GM12878 (cell line): ENCODE measurements around the gene AKAP9. TPM values are rescaled to one million over a fixed set of nuclear protein-coding genes. Genes with fewer than 3 reads are reported as not detected.
A peak's percentile ranks its signal among the peaks of the same experiment; 100 is the strongest.

Source experiments
- ATAC-seq: fragments of 200-7000 bp; cut with Tn5 transposase; 3 replicates; pipeline ENCODE4 v1.9.1; 2020; ENCODE audit warnings: mild to moderate bottlenecking, moderate library complexity
- BruUV-seq: library from RNA; stranded (reverse); fragments of 400-500 nt; replicated peaks from 2 replicates; lab custom pipeline; 2021; lab: Mats Ljungman, UMichigan
- CTCF ChIA-PET: fragments of 300-600 bp; sonication (Branson Sonifier 250); formaldehyde crosslinking; extraction: SDS; loops from one replicate; lab custom pipeline; 2021; ENCODE audit warnings: inconsistent platforms; lab: Yijun Ruan, JAX
- POLR2A ChIA-PET: fragments of 350-600 bp; formaldehyde crosslinking; extraction: SDS; loops from one replicate; lab custom pipeline; 2021; ENCODE audit warnings: inconsistent platforms; lab: Charles Lee
- RAD21 ChIA-PET: fragments of 300-600 bp; sonication (Branson Sonifier 250); formaldehyde crosslinking; loops from one replicate; lab custom pipeline; 2023; ENCODE audit warnings: antibody characterized with exemption; ENCODE audit not compliant: unreplicated experiment; lab: Charles Lee
- SMC1A ChIA-PET: fragments of 300-600 bp; sonication (Branson Sonifier 250); formaldehyde crosslinking; loops from one replicate; lab custom pipeline; 2023; ENCODE audit not compliant: unreplicated experiment, uncharacterized antibody; lab: Charles Lee
- DNase-seq: peaks from one replicate; pipeline ENCODE4 v3.0.0-alpha.2; 2011; ENCODE audit warnings: low read depth, low spot score
- FAIRE-seq: peaks from 3 replicates; lab custom pipeline; 2011; peaks lifted over from hg19 to GRCh38; lab: Jason Lieb, UNC
- H2AFZ ChIP-seq: 2 replicates; pipeline ENCODE4 v1.6.0; 2011; ENCODE audit warnings: low read depth, low read length, control low read depth; ENCODE audit not compliant: control insufficient read depth
- H3K27ac ChIP-seq: 2 replicates; pipeline ENCODE4 v1.5.1; 2011; ENCODE audit warnings: control low read depth; ENCODE audit not compliant: control insufficient read depth, insufficient read depth
- H3K27me3 ChIP-seq, 2 experiments: replicated peaks in 1 of 2; 2 replicates each; pipeline versions ENCODE4 v1.6.0 to v1.6.1; 2011; ENCODE audit warnings: low read length in 1 of 2; ENCODE audit not compliant: control insufficient read depth in 2 of 2, insufficient read depth in 2 of 2
- H3K36me3 ChIP-seq, 2 experiments: 2 replicates each; pipeline ENCODE4 v1.5.1; 2011; ENCODE audit warnings: low read length in 1 of 2; ENCODE audit not compliant: control insufficient read depth in 2 of 2, insufficient read depth in 2 of 2
- H3K4me1 ChIP-seq: 2 replicates; pipeline ENCODE4 v1.6.1; 2011; ENCODE audit warnings: mild to moderate bottlenecking, low read length, moderate library complexity, mixed read lengths; ENCODE audit not compliant: control insufficient read depth, insufficient read depth
- H3K4me2 ChIP-seq: 2 replicates; pipeline ENCODE4 v1.6.0; 2011; ENCODE audit warnings: control low read depth; ENCODE audit not compliant: control insufficient read depth, insufficient read depth
- H3K4me3 ChIP-seq: fragments of 200-600 bp; sonication (generic); 2 replicates; pipeline ENCODE4 v1.5.1; 2016
- H3K79me2 ChIP-seq: 2 replicates; pipeline ENCODE4 v1.6.0; 2011; ENCODE audit warnings: low read length; ENCODE audit not compliant: control insufficient read depth, insufficient read depth
- H3K9ac ChIP-seq: 2 replicates; pipeline ENCODE4 v1.8.0; 2011; ENCODE audit warnings: low read length, control low read depth, mixed read lengths; ENCODE audit not compliant: control insufficient read depth, insufficient read depth
- H3K9me3 ChIP-seq: replicated peaks from 3 replicates; pipeline ENCODE4 v1.5.1; 2011; ENCODE audit warnings: mild to moderate bottlenecking, low read length; ENCODE audit not compliant: control insufficient read depth, insufficient read depth
- H4K20me1 ChIP-seq: 2 replicates; pipeline ENCODE4 v1.6.0; 2011; ENCODE audit not compliant: control insufficient read depth, insufficient read depth
- ETV6 ChIP-seq, 2 experiments: fragments of 450-650 bp in 1 of 2; IDR thresholded peaks in 1 of 2; conservative IDR thresholded peaks in 1 of 2; 2 replicates each; pipeline ENCODE4 v1.6.1; 2014; ENCODE audit warnings: antibody characterized with exemption in 1 of 2, borderline replicate concordance in 1 of 2, low read depth in 1 of 2, mild to moderate bottlenecking in 1 of 2, moderate library complexity in 1 of 2
- FOXK2 ChIP-seq: fragments of 450-650 bp; IDR thresholded peaks from 2 replicates; pipeline ENCODE4 v1.6.1; 2017; ENCODE audit warnings: mild to moderate bottlenecking, moderate library complexity
- IRF4 ChIP-seq: IDR thresholded peaks from 2 replicates; pipeline ENCODE4 v1.6.1; 2011; ENCODE audit warnings: low read depth, low read length
- JUNB ChIP-seq: IDR thresholded peaks from 2 replicates; pipeline ENCODE4 v1.6.1; 2016; ENCODE audit warnings: antibody characterized with exemption, mild to moderate bottlenecking
- LARP7 ChIP-seq: fragments of 450-650 bp; IDR thresholded peaks from 2 replicates; pipeline ENCODE4 v1.6.1; 2017; ENCODE audit warnings: mild to moderate bottlenecking
- MEF2A ChIP-seq: IDR thresholded peaks from 2 replicates; pipeline ENCODE4 v1.6.1; 2011; ENCODE audit warnings: low read depth, mild to moderate bottlenecking, low read length, moderate library complexity; ENCODE audit not compliant: insufficient read depth
- TCF7 ChIP-seq: IDR thresholded peaks from 2 replicates; pipeline ENCODE4 v1.6.1; 2014; ENCODE audit warnings: antibody characterized with exemption, borderline replicate concordance
- YBX1 ChIP-seq: fragments of 450-650 bp; IDR thresholded peaks from 2 replicates; pipeline ENCODE4 v1.6.1; 2016; ENCODE audit warnings: antibody characterized with exemption
- ZSCAN29 ChIP-seq: fragments of 450-650 bp; IDR thresholded peaks from 2 replicates; pipeline ENCODE4 v1.6.1; 2017; ENCODE audit warnings: mild to moderate bottlenecking, moderate library complexity
- ZZZ3 ChIP-seq: IDR thresholded peaks from 2 replicates; pipeline ENCODE4 v1.6.1; 2011; ENCODE audit warnings: low read depth; ENCODE audit not compliant: control insufficient read depth, insufficient read length
- WGBS: methylation state at CpG from one replicate; pipeline ENCODE4 v1.1.6; 2016; ENCODE audit warnings: low lambda C conversion rate; ENCODE audit not compliant: insufficient replicate concordance, insufficient coverage; ENCODE audit errors: missing lambda C conversion rate; 5-methylcytosine and 5-hydroxymethylcytosine counted together
- in situ Hi-C: fragments of 300-500 bp; cut with MboI; formaldehyde crosslinking; loops from 9 replicates; pipeline ENCODE4 v1.14.3; 2018; ENCODE audit warnings: mixed read lengths
- intact Hi-C: fragments of 100-400 bp; cut with micrococcal nuclease; formaldehyde crosslinking; loops from one replicate; pipeline ENCODE4 v1.14.2; 2022; ENCODE audit not compliant: unreplicated experiment
- polyA plus RNA-seq, 11 experiments: library from polyadenylated mRNA; depleted of rRNA in 4 of 11; unstranded in 6 of 11; stranded (reverse) in 5 of 11; fragments of >200 nt; fragmentation: Nextera tagmentation in 4 of 11; fragmentation: Illumina TruSeq in 1 of 11; extraction: Ambion mirVana in 4 of 11; extraction: Trizol in 1 of 11; gene quantifications; 1 replicate in 1 of 11; 2 replicates in 10 of 11; pipeline versions ENCODE4 v1.2.1 to v1.2.3, GENCODE V29; 2011 to 2016; ENCODE audit warnings: inconsistent platforms in 2 of 11, missing spikeins in 2 of 11, low read depth in 1 of 11
- total RNA-seq, 4 experiments: library from RNA; depleted of rRNA in 3 of 4; stranded (reverse); fragments of >200 nt in 3 of 4; fragmentation: Illumina TruSeq in 1 of 4; extraction: Trizol in 1 of 4; gene quantifications; 2 replicates each; pipeline versions ENCODE4 v1.2.1 to v1.2.3, GENCODE V29; 2013 to 2021
- TF ChIP-seq, protein P1 (sequence below): fragments of 150-350 bp; IDR thresholded peaks from 2 replicates; pipeline ENCODE4 v1.6.1; 2014; ENCODE audit warnings: mild to moderate bottlenecking, low read depth, low read length
- TF ChIP-seq, protein P2 (sequence below): fragments of 150-350 bp; IDR thresholded peaks from 2 replicates; pipeline ENCODE4 v1.6.1; 2016; ENCODE audit warnings: low read depth, low read length

AKAP9 gene
- total and polyA plus RNA-seq, 10 of the 15 experiments (the other 5 are each of a cell fraction or from before 2014, with no cell fraction given), result 21.1 to 62.8 (median 31.6) TPM

DNA sequence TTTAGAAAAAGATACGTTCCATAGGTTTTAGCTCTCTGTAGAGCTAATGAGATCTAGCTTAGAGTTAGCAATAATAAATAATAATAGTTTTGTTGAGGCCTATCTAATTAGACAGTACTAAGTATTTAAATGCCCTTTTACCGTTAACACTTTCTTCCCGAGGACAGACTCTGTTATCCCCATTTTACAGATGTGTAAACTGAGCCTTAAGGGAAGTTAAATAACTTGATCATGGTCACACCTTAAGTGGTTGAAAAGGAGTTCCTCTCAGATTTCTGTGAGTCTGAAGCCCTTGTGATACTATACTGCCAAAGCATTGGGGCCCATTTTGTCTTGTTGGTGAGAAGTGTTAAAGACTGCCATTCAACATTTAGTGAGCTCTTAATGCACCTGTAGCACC, 132.0 kb downstream of the AKAP9 start (continued):
- TF ChIP-seq MEF2A, result no peak
- TF ChIP-seq, protein P1, sequence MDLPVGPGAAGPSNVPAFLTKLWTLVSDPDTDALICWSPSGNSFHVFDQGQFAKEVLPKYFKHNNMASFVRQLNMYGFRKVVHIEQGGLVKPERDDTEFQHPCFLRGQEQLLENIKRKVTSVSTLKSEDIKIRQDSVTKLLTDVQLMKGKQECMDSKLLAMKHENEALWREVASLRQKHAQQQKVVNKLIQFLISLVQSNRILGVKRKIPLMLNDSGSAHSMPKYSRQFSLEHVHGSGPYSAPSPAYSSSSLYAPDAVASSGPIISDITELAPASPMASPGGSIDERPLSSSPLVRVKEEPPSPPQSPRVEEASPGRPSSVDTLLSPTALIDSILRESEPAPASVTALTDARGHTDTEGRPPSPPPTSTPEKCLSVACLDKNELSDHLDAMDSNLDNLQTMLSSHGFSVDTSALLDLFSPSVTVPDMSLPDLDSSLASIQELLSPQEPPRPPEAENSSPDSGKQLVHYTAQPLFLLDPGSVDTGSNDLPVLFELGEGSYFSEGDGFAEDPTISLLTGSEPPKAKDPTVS, result no peak
- TF ChIP-seq ETV6 (conservative IDR thresholded peaks at IDR 0.05 in 1 of 2, IDR thresholded peaks at IDR 0.05 in 1 of 2; ENCODE audit: borderline replicate concordance in 1 of 2, low read depth in 1 of 2), result no peak
- no peak for TF ChIP-seq LARP7
- no peak for TF ChIP-seq ZSCAN29
- TF ChIP-seq, all 136 proteins: peak for 0

DNA sequence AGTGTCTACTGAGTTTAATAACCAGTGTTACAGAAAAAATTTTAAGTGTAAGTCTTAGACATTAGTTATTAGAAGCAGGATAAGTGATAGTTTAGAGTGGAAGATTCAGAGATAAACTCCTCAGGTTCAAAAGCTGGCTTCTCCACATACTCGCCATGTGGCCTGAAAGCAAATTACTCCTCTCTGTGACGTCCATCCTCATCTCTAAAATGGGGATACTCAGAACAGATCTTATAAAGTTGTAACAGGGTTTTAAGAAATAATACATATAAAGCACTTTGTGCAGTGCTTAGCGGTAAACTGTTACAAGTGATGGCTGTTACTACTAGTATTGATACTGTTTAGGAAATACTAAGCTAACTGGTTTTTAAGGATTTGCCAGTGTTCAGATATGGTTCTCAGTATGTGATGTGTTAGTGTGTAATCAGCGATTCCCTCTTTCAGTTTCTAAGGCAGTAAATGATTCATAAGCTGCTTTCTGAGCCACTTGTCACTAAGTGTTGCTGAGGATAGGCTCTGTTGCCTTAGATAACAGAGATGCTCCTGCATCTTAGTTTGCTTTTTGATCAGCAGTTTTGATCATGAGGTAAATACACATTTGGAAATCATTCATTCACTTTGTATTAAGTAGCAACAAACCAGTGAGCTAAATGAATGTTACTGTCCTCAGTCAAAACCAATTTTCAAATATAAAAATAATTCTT, 134.9 kb downstream of the AKAP9 start:
- no peak overlapping the region for H3K4me3 ChIP-seq
- no peaks in the 10 kb centered on the region for H4K20me1 ChIP-seq
- no peaks in the 10 kb centered on the region for H3K79me2 ChIP-seq
- intact Hi-C loops (no loop called here), in situ Hi-C loops (no loop called here)
- no peak overlapping the region for H2AFZ ChIP-seq
- DNase-seq, result peak; percentile 13
- ChIA-PET CTCF (interaction anchor here (0.9 kb wide), 1 partner anchor 10 kb away, joined by 3 read pairs; no protein-coding TSS in a partner anchor), RAD21 (no interaction called here), POLR2A (interaction anchor here (0.5 to 0.7 kb wide), 2 partner anchors 49 to 57 kb away, joined by 3 read pairs; no protein-coding TSS in a partner anchor), SMC1A (interaction anchor here (1.1 kb wide), 1 partner anchor 13 kb away, joined by 3 read pairs; no protein-coding TSS in a partner anchor)
- H3K27ac ChIP-seq, result no peak overlapping the region
- no peak overlapping the region for H3K9ac ChIP-seq
- ATAC-seq, result peak; percentile 93
- H3K36me3 ChIP-seq, result no peaks in the 10 kb centered on the region; a peak in 2 of 4 replicates
- no peak overlapping the region for H3K4me2 ChIP-seq
- H3K4me1 ChIP-seq, result peaks cover 5% of the 10 kb centered on the region; the same call in 1 of the 2 replicates
- no peak for FAIRE-seq
- WGBS, result 63% methylated on average over 4 of the region's 4 CpGs
- no peaks in the 10 kb centered on the region for H3K9me3 ChIP-seq
- TF ChIP-seq, protein P2, sequence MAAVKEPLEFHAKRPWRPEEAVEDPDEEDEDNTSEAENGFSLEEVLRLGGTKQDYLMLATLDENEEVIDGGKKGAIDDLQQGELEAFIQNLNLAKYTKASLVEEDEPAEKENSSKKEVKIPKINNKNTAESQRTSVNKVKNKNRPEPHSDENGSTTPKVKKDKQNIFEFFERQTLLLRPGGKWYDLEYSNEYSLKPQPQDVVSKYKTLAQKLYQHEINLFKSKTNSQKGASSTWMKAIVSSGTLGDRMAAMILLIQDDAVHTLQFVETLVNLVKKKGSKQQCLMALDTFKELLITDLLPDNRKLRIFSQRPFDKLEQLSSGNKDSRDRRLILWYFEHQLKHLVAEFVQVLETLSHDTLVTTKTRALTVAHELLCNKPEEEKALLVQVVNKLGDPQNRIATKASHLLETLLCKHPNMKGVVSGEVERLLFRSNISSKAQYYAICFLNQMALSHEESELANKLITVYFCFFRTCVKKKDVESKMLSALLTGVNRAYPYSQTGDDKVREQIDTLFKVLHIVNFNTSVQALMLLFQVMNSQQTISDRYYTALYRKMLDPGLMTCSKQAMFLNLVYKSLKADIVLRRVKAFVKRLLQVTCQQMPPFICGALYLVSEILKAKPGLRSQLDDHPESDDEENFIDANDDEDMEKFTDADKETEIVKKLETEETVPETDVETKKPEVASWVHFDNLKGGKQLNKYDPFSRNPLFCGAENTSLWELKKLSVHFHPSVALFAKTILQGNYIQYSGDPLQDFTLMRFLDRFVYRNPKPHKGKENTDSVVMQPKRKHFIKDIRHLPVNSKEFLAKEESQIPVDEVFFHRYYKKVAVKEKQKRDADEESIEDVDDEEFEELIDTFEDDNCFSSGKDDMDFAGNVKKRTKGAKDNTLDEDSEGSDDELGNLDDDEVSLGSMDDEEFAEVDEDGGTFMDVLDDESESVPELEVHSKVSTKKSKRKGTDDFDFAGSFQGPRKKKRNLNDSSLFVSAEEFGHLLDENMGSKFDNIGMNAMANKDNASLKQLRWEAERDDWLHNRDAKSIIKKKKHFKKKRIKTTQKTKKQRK, result no peak
- TF ChIP-seq YBX1, result no peak
- no peak for TF ChIP-seq ZZZ3
- TF ChIP-seq FOXK2, result no peak
- TF ChIP-seq TCF7, result peak; percentile 58; the same call in 1 of the 2 replicates
- TF ChIP-seq JUNB, result peak; percentile 60
- TF ChIP-seq IRF4, result 0 out of 2 replicates have a peak, but pooled peaks have one; percentile 38
- TF ChIP-seq, all 136 proteins: peak for 3
- no TSS peak for BruUV-seq
- no peaks in the 10 kb centered on the region for H3K27me3 ChIP-seq
